CD4-positive, alpha-beta T cell (primary cell): Measurements from ENCODE around the gene TPCN2. TPM values are rescaled to one million over a fixed set of nuclear protein-coding genes. Genes with fewer than 3 reads are reported as not detected.

Experiments used
- ATAC-seq: fragments of 200-7000 bp; cut with Tn5 transposase; one replicate; pipeline ENCODE4 v1.10.0; 2022; ENCODE audit warnings: mild to moderate bottlenecking; ENCODE audit not compliant: poor library complexity
- CTCF ChIA-PET: fragments of 350-600 bp; sonication (Branson Sonifier 250); formaldehyde crosslinking; loops from one replicate; lab custom pipeline; 2021; ENCODE audit warnings: antibody characterized with exemption, inconsistent platforms; lab: Charles Lee
- POLR2A ChIA-PET: fragments of 350-600 bp; sonication (Branson Sonifier 250); formaldehyde crosslinking; loops from one replicate; lab custom pipeline; 2021; ENCODE audit warnings: antibody characterized with exemption, inconsistent platforms; lab: Charles Lee
- DNase-seq, 14 experiments: peaks; one replicate each; pipeline ENCODE4 v3.0.0-alpha.2; 2013 to 2020; ENCODE audit warnings: mixed read lengths in 2 of 14
- H3K27ac ChIP-seq, 2 donors: one replicate each; pipeline versions ENCODE4 v1.5.1 to v1.7.0; 2013; ENCODE audit warnings: low read length in 2 of 2, low read depth in 1 of 2, mild to moderate bottlenecking in 1 of 2
- H3K27me3 ChIP-seq, 2 experiments: 1 replicate in 1 of 2; 2 replicates in 1 of 2; pipeline versions ENCODE4 v1.6.1 to v1.7.0; 2013; ENCODE audit warnings: low read length in 2 of 2, control low read depth in 1 of 2, mild to moderate bottlenecking in 1 of 2, moderate library complexity in 1 of 2; ENCODE audit not compliant: insufficient read depth in 2 of 2, control insufficient read depth in 1 of 2
- H3K36me3 ChIP-seq: one replicate; pipeline ENCODE4 v1.6.1; 2013; ENCODE audit warnings: low read length, control low read depth; ENCODE audit not compliant: insufficient read depth
- H3K4me1 ChIP-seq: one replicate; pipeline ENCODE4 v1.6.1; 2013; ENCODE audit warnings: low read length, control low read depth; ENCODE audit not compliant: insufficient read depth
- H3K4me3 ChIP-seq: one replicate; pipeline ENCODE4 v1.5.1; 2013; ENCODE audit warnings: mild to moderate bottlenecking, low read length, moderate library complexity
- H3K9me3 ChIP-seq, 2 experiments: 1 replicate in 1 of 2; 2 replicates in 1 of 2; pipeline versions ENCODE4 v1.6.1 to v1.7.0; 2013; ENCODE audit warnings: low read length in 2 of 2, mild to moderate bottlenecking in 2 of 2, control low read depth in 1 of 2, moderate library complexity in 1 of 2; ENCODE audit not compliant: control insufficient read depth in 1 of 2, insufficient read depth in 1 of 2
- H3K27ac Mint-ChIP-seq: one replicate; pipeline ENCODE4 v1.8.0; 2020; ENCODE audit warnings: mixed read lengths
- H3K27me3 Mint-ChIP-seq: one replicate; pipeline ENCODE4 v1.8.0; 2021; ENCODE audit warnings: mixed read lengths
- H3K36me3 Mint-ChIP-seq: one replicate; pipeline ENCODE4 v1.8.0; 2021; ENCODE audit warnings: low read depth, mixed read lengths
- H3K4me1 Mint-ChIP-seq: one replicate; pipeline ENCODE4 v1.8.0; 2021; ENCODE audit warnings: low read depth, mixed read lengths
- H3K4me3 Mint-ChIP-seq: one replicate; pipeline ENCODE4 v1.8.0; 2020; ENCODE audit warnings: mild to moderate bottlenecking, mixed read lengths
- H3K9me3 Mint-ChIP-seq: one replicate; pipeline ENCODE4 v1.8.0; 2020; ENCODE audit warnings: mixed read lengths
- CTCF ChIP-seq: fragments of 200-600 bp; IDR thresholded peaks from one replicate; pipeline ENCODE4 v1.8.0; 2022; ENCODE audit warnings: antibody characterized with exemption, mild to moderate bottlenecking
- intact Hi-C, 2 experiments: fragments of 100-400 bp; cut with DNase I in 1 of 2; cut with micrococcal nuclease in 1 of 2; formaldehyde crosslinking; loops; one replicate each; pipeline versions ENCODE4 v1.15.1 to v1.9.0; 2023 to 2025; cut with DNase I, micrococcal nuclease
- total RNA-seq, 174 experiments: library from RNA in 2 of 174; stranded (reverse) in 2 of 174; gene quantifications; one replicate each; pipeline ENCODE4 v1.2.3 and lab custom pipeline; 2021 to 2026

Gene TPCN2
- total RNA-seq, 2 experiments from 2014 or later = 10.2 to 11.5 TPM

GRCh38 chr11:69003866-69004367 lies 44.8 kb upstream of the TPCN2 start:
- Histone ChIP-seq H3K4me1 (no peaks in the 10 kb centered on the region), H3K27me3 (peaks cover 4 to 5% of the 10 kb centered on the region in 2 experiments), H3K36me3 (no peaks in the 10 kb centered on the region), H3K4me3 (no peak overlapping the region), H3K27ac (no peak overlapping the region), H3K9me3 (peaks cover 0 to 9% of the 10 kb centered on the region in 2 experiments)
- Mint-ChIP-seq H3K4me1 (no peaks in the 10 kb centered on the region), H3K4me3 (no peak overlapping the region), H3K9me3 (no peaks in the 10 kb centered on the region), H3K36me3 (no peaks in the 10 kb centered on the region), H3K27ac (no peak overlapping the region), H3K27me3 (peaks cover 10% of the 10 kb centered on the region)
- intact Hi-C loops = no loop called here
- TF ChIP-seq CTCF = no peak
- CTCF ChIA-PET = no interaction called here
- DNase-seq (peak in 1 of 14 experiments; percentile 4), ATAC-seq (no peak)
- POLR2A ChIA-PET = no interaction called here

GRCh38 chr11:69004411-69005182 lies 44.1 kb upstream of the TPCN2 start:
- POLR2A ChIA-PET = no interaction called here
- no peak overlapping the region for H3K4me3 Mint-ChIP-seq
- intact Hi-C loops = no loop called here
- ATAC-seq = no peak
- H3K27me3 Mint-ChIP-seq = peaks cover 15% of the 10 kb centered on the region
- Histone ChIP-seq H3K27me3 (peaks cover 6 to 9% of the 10 kb centered on the region in 2 experiments), H3K27ac (no peak overlapping the region), H3K4me3 (no peak overlapping the region), H3K9me3 (peaks cover 0 to 9% of the 10 kb centered on the region in 2 experiments), H3K4me1 (no peaks in the 10 kb centered on the region), H3K36me3 (no peaks in the 10 kb centered on the region)
- no peaks in the 10 kb centered on the region for H3K4me1 Mint-ChIP-seq
- no peak for DNase-seq
- no peak for TF ChIP-seq CTCF
- no peak overlapping the region for H3K27ac Mint-ChIP-seq
- no peaks in the 10 kb centered on the region for H3K9me3 Mint-ChIP-seq
- CTCF ChIA-PET = no interaction called here
- H3K36me3 Mint-ChIP-seq = no peaks in the 10 kb centered on the region

DNA sequence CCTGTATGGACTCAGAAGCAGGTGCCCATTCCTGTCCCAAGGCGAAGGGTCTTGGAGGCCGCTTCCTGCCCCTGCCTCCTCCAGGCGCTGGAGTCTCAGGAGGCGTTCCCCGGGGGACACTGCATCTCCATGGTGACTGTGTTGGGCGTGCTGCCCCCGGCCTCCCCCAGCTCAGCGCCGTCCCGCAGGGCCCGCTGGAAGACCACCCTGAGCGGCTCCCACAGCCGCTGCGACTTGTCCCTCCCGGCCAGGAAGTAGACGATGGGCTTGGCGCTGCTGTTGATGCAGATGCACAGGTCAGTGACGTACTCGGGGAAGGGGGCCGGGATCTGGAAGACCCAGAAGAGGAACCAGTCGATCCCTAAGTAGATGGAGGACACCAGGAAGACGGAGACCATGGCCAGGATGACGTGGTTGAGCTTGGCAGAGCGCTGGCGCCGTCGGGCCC lies 43.5 kb upstream of the TPCN2 start:
- peaks cover 7 to 15% of the 10 kb centered on the region in 2 experiments for H3K27me3 ChIP-seq

More for the DNA sequence above, 43.5 kb upstream of the TPCN2 start:
- no peaks in the 10 kb centered on the region for H3K9me3 Mint-ChIP-seq
- ChIA-PET CTCF (no interaction called here), POLR2A (no interaction called here)
- no peaks in the 10 kb centered on the region for H3K36me3 Mint-ChIP-seq
- TF ChIP-seq CTCF = no peak
- ATAC-seq (no peak), DNase-seq (peak in 1 of 14 experiments; percentile 10)
- intact Hi-C loops = no loop called here
- peaks cover 0 to 9% of the 10 kb centered on the region in 2 experiments for H3K9me3 ChIP-seq
- no peaks in the 10 kb centered on the region for H3K4me1 ChIP-seq
- no peak overlapping the region for H3K27ac Mint-ChIP-seq
- no peaks in the 10 kb centered on the region for H3K4me1 Mint-ChIP-seq
- no peak overlapping the region for H3K4me3 ChIP-seq
- no peak overlapping the region for H3K27ac ChIP-seq
- no peaks in the 10 kb centered on the region for H3K36me3 ChIP-seq
- H3K4me3 Mint-ChIP-seq = no peak overlapping the region
- H3K27me3 Mint-ChIP-seq = peaks cover 20% of the 10 kb centered on the region
